ENCODE measurements around the gene RNF148.

The RNF148 gene

DNA sequence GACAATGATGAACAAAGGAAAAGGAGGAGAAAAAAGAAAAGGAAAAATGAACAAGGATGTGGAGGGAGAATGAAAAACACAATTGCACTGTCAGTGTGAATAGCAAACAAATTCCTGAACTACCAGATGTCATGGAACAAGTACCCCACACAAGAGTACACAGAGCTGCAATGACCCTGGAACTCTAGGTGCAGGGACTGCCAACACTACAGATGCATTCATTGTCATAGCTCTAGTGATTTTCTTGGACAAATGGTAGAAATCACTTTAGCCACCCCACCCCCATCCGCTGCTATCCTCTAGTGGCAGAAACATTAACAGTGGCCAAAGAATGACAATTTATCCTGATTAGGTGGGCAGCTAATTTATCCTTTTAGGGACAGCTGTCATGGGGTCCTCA is 6.9 kb downstream of the RNF148 start:
- TF ChIP-seq, protein P1, sequence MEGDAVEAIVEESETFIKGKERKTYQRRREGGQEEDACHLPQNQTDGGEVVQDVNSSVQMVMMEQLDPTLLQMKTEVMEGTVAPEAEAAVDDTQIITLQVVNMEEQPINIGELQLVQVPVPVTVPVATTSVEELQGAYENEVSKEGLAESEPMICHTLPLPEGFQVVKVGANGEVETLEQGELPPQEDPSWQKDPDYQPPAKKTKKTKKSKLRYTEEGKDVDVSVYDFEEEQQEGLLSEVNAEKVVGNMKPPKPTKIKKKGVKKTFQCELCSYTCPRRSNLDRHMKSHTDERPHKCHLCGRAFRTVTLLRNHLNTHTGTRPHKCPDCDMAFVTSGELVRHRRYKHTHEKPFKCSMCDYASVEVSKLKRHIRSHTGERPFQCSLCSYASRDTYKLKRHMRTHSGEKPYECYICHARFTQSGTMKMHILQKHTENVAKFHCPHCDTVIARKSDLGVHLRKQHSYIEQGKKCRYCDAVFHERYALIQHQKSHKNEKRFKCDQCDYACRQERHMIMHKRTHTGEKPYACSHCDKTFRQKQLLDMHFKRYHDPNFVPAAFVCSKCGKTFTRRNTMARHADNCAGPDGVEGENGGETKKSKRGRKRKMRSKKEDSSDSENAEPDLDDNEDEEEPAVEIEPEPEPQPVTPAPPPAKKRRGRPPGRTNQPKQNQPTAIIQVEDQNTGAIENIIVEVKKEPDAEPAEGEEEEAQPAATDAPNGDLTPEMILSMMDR (conservative IDR thresholded peaks at IDR 0.05; ENCODE audit: control insufficient read depth, insufficient read depth, low read depth, low read length), result no peak
- H3K4me3 ChIP-seq (ENCODE audit: control insufficient read depth, low read depth, low read length), result no peak overlapping the region
- DNase-seq (ENCODE audit: low read depth), result no peak

DNA sequence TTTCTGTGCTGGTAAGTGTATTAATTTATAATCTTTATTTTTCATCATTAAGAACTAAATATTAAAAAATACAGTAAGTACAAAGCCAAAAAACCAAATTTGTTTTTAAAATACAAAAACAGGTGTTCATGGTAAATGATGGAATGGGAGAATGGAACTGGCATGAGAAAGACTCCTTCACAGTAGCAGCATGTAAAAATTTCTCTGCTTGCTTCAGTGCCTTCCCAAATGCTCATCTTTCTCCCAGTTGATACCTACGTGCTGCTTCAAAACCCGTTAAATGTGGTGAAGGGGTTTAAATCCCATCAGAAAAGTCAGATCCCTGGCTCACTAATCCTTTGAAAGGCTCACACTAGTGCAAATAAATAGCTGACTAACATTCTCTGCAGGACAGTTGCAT is 8.0 kb downstream of the RNF148 start:
- DNase-seq (ENCODE audit: low read depth), result no peak
- no peak overlapping the region for H3K4me3 ChIP-seq (ENCODE audit: control insufficient read depth, low read depth, low read length)
- TF ChIP-seq, protein P1 (conservative IDR thresholded peaks at IDR 0.05; ENCODE audit: control insufficient read depth, insufficient read depth, low read depth, low read length), result no peak

DNA sequence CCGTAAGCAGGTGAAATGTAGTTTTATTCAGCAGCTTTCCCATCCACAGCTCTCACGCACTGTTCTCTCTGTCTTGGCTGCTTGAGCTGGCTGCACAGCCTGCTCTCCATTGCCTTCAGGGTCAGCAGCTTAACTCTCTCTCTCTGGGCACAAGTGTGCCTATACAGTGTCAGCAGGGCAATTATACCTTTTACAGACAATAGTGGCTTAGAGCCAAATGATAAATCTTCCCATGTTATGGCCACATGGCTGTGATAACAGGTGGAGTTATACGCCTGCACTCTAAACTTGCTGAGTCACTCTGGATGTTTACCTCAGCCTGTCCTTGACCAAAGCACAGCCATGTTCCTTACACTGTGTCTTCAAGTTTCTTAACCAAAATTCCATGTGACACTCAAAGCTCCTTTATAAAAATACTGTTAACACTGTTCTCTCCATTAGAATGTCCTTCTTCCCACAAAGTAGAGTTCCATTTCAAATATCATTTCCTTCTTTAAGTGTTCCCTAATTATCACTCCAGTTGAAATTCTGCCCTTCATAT is 9.9 kb downstream of the RNF148 start:
- H3K4me3 ChIP-seq (ENCODE audit: control insufficient read depth, low read depth, low read length), result no peak overlapping the region
- TF ChIP-seq, protein P1 (conservative IDR thresholded peaks at IDR 0.05; ENCODE audit: control insufficient read depth, insufficient read depth, low read depth, low read length), result no peak
- no peak for DNase-seq (ENCODE audit: low read depth)

DNA sequence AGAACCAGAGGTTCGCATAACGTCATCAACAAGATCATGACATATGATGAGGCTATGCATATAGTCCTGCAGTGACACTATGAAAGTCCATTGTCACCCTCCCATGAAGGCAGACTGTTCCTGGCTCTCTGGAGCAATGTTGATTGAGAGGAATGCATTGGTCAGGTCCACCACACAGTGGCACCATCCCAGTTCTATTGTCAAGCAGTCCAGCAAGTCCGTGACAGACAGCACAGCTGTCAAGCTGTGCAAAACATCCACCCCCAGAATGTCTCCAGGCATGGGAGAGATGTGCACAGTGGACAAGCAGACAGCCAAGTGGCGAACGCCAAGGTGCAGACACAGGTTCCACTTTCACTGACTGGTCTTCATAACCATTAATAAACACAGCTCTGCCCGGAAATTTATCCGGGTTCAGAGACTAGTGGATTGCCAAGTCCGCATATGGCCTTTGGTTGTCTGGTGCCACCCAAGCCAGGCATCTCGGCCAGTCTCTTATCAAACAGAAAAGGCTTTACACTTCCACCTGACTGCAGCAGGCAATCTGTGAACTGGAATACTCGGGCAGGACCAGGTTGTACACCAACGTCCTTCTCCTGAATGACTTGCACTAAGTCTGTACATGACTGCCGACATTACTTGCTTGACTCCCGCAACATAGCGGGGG is 11.0 kb downstream of the RNF148 start:
- DNase-seq (ENCODE audit: low read depth), result no peak
- TF ChIP-seq, protein P1 (conservative IDR thresholded peaks at IDR 0.05; ENCODE audit: control insufficient read depth, insufficient read depth, low read depth, low read length), result no peak
- no peak overlapping the region for H3K4me3 ChIP-seq (ENCODE audit: control insufficient read depth, low read depth, low read length)

DNA sequence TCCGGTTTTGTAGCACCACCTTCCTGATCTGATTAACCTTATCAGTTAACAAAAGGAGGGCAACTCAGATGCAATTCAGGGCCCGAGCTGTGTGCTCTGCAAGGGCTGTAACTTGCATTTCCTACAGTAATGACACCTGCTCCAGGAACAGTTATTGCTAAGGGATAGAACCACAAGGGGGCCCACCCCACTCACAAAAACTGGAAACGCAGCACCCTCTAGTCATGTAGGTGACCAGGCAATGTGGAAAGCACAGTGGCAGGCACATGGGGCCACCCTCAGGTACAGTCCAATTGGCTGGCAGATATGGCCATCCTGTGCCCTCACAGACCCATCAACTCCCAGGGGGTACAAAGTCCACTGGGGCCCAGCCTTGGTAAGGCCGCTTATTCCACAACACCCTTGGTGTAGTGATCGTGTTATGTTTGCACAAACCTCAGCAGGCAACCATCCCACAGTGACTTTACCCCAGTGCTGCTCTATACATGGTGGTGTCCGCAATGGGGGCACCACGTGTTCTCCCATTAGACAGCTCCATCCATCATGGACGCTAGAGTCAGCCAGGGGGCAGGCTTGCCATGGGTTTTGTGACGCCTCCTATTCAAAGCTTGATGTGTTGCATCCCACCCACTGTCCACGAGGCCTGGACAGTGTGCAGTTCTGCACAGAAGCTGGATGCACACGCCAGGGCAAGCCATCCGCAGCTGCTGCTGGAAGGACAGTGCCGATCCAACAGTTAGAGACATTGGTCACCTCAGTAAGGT is 13.2 kb downstream of the RNF148 start:
- H3K4me3 ChIP-seq (ENCODE audit: control insufficient read depth, low read depth, low read length), result no peak overlapping the region
- TF ChIP-seq, protein P1 (conservative IDR thresholded peaks at IDR 0.05; ENCODE audit: control insufficient read depth, insufficient read depth, low read depth, low read length), result no peak
- no peak for DNase-seq (ENCODE audit: low read depth)

DNA sequence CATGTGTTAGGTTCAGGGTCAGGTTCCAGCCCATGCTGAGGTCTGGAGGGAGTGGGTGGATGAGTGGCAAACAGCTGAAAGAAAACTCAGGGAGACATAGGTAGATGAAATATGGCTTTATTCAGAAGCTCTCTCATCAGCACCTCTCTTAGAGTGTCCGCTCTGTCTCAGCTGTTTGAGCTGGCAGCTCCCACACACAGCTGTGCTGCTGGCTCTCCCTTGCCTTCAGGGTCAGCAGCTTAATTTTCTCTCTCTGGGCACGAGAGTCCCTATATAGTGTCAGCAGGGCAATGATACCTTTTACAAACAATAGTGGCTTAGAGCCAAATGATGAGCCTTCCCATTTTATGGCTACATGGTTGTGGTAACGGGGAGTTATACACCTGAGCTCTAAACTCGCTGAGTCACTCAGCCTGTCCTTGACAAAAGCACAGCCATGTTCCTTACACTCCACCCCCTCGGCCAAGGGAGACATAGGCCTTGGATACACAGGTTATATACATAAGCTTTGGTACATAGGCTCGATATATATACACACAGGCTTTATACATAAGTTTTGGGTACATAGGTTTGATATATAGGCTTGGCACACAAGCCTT is 14.2 kb downstream of the RNF148 start:
- no peak for DNase-seq (ENCODE audit: low read depth)
- TF ChIP-seq, protein P1 (conservative IDR thresholded peaks at IDR 0.05; ENCODE audit: control insufficient read depth, insufficient read depth, low read depth, low read length), result no peak
- H3K4me3 ChIP-seq (ENCODE audit: control insufficient read depth, low read depth, low read length), result no peak overlapping the region

Measured in fibroblast of mammary gland (primary cell).